ENCODE results near the gene MRPL44.

Gene MRPL44

GRCh38 chr2:224016963-224017362 is 59.7 kb downstream of the MRPL44 start:
- no peak for DNase-seq

Data from COR-L47 (cell line).